HG03575 (cell line): Measurements from ENCODE around the gene SELL.
"Not testable (repeated sequence)": the region's sequence is repeated elsewhere in the genome, so short reads cannot be mapped to it uniquely, and the experiment has no call there.

Experiments used
- ATAC-seq: cut with Tn5 transposase; IDR thresholded peaks from one replicate; pipeline ENCODE4 v1.9.1; 2021; ENCODE audit not compliant: unreplicated experiment, insufficient number of reproducible peaks, low FRiP score; ENCODE audit errors: extremely low read depth

Gene SELL

DNA sequence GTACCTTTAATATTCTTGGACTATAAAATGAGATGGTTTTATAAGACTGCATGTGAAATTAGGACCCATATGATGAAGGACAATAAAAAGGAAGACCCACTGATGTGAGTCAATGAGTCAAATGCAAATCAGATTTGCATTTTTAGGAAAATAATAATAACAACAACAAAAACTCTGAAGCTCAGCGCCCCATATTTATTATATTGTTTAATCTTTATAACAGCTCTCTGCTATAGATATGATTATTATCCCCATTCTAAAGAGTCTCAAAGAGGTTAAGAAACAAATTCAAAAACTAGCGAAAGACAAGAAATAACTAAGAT lies 850 bp upstream of the SELL start:
- no peak for ATAC-seq

DNA sequence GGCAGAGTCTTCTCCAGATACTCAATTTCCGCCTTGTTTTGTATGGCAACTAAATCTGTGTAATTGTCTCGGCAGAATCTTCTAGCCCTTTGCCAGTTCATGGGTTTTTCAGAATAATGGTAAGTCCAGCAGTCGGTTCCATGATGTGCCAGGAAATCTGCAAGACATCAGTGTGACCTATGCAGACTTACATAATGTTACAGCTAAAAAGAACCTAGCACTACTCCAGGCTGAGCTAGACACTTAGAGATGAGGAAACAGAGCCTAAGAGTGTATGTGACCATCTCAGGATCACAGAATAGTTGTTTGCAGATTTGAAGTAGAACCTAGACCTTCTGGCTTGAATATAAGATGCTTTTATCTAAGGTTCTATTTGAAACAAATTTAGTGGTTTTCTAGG lies 2.8 kb downstream of the SELL start:
- no peak for ATAC-seq

- ATAC-seq = no peak
Measured at GRCh38 chr1:169707912-169708604, 3.4 kb downstream of the SELL start.

DNA sequence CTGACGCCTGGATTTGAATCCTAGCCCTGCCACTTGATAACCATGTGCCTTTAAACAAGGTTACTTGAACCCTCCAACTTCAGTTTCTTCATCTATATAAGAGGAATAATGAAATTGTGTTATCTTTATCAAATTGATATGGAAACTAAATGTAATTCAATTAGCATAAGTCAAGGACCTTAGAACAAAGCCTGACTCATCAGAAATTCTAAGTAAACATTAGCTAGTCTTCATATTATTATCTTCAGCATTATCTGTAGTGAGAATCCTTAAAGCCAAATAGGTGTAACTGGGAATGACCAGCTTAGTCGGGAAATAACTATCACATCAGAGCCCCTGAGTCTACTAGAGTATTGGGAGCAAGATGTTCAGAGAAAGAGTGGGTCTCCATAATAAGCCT lies 6.6 kb downstream of the SELL start:
- ATAC-seq = no peak

- ATAC-seq = no peak
Measured at GRCh38 chr1:169701261-169702005, 10.0 kb downstream of the SELL start.

GRCh38 chr1:169699707-169700106 lies 11.7 kb downstream of the SELL start:
- ATAC-seq = no peak

DNA sequence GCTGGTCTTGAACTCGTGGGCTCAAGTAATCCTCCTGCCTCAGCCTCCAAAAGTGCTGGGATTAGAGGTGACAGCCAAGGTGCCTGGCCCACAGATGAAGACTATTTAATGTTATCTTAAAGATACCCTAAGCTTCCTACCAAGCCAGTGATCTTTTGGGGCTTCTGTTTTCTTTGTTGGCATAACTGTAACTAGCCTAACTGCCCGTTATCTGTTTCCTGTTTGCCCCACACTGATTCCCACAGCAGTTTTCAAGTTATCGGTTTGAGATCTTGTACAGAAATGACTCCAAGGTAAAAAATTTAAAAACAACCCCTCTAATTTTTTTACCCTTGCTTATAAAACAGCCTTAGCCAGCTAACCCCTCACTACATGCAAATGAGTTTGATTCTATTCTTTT lies 12.4 kb downstream of the SELL start:
- ATAC-seq = no peak

DNA sequence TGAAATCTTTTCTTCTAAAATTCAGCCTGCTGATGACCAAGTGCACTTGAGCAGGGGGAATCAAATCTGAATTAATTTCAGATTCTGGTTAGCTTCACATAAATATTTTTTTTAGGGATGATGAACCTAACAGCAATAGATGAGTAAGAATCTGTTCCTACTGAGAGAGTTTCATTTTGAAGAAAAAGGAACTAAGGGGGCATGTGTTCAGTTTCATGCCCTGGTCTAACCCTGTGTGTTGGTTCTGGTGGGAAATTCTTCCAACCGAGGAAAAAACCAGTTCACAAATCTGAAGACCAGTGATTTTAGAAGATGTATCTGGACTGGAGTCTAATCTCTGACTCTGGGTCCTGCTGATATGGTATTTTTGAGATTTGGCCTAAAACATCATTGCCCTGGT lies 13.7 kb downstream of the SELL start:
- no peak for ATAC-seq

- no peak for ATAC-seq
Measured at GRCh38 chr1:169696273-169697100, 14.9 kb downstream of the SELL start.

DNA sequence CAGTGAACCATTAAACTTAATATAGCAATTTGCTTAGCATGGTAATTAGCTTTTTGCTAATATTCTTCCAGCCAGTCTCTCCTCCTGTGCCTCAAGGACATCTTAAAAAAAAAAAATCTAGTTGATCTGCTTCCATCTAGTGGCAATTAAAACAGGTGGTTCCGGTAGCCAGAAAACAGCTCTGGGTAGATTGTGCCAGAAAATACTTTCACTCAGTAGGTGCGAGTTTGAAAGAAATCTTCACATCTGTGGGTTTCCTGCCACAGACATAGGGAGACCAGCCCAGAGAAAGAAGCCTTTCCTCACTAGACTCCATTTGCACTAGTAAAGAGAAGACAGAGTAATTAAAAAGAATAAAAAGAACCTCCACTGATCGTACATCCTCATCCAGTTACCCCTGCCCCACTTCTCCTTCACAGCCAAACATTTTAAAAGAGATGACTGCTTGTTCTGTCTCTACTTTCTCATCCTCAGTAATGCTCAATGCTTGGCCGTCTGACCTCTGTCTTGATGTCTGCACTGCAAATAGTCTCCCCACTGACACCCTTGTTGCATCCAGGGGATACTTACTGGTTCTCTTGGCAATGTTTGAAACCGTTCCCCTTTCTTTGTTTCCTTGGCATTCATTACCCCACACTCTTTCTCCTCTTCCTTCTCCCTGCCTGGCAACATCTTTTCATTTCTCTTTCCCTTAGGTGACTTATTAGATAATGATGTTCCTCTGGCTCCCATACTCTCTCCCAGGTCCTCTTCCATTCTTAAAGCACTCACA lies 16.9 kb downstream of the SELL start:
- ATAC-seq = no peak

DNA sequence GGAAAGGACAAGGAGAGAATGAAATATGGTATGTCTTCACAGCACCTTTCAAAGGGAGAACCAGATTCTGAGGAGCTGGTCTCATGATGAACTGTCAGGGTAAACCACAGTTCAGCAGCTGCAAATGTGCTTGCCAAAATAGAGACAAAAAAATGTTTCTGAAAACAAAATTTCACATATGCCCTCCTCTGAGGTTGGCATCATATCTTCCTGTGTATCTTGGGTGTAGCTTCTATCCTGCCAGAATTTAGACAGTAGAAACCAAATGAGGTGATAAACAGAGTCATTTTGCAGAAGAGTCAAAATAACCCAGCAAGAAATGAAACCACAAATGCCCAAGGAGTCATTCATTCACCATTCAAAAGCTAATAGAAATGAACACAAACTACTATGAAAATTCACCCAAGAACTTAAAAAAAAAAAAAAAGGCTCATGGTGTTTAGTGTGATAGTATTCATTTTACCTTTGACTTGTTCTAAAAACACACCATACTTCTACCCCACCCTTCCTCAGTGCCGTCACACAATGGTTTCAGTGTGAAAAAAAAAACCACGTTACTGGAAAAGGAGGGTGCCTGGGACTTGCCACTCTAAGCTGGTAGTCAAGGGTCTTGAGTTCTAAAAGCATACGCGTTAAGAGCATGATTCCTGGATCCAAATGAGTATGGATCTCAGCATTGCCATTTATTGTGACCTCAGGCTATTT lies 18.5 kb downstream of the SELL start:
- no peak for ATAC-seq

- ATAC-seq = no peak
Measured at GRCh38 chr1:169690489-169690888, 20.9 kb downstream of the SELL start.

- ATAC-seq = no peak
Measured at GRCh38 chr1:169689395-169689794, 22.0 kb downstream of the SELL start.

GRCh38 chr1:169688377-169688776 lies 23.0 kb downstream of the SELL start:
- not testable (repeated sequence) for ATAC-seq

DNA sequence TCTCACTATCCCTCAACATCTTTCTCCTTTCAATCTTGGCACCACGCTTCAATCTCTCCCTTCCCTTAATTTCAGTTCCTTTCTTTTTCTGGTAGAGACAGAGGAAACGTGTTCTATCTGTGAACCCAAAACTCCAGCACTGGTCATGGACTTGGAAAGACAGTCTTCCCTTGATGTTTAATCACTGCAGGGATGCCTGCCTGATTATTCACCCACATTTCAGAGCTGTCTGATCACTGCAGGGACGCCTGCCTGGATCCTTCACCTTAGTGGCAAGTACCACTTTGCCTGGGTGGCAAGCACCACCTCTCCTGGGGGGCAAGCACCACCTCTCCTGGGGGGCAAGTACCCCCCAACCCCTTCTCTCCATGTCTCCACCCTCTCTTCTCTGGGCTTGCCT lies 27.8 kb downstream of the SELL start:
- ATAC-seq = no peak

GRCh38 chr1:169683168-169683567 lies 28.3 kb downstream of the SELL start:
- not testable (repeated sequence) for ATAC-seq

- ATAC-seq = no peak
Measured at GRCh38 chr1:169682071-169682470, 29.3 kb downstream of the SELL start.

GRCh38 chr1:169681140-169681539 lies 30.3 kb downstream of the SELL start:
- ATAC-seq = no peak
